ENCODE data around the gene FIS1. TPM values are rescaled to one million over a fixed set of nuclear protein-coding genes. Genes with fewer than 3 reads are reported as not detected.

FIS1 gene
- total RNA-seq, 1 donor from 2014 or later = 142 TPM

DNA sequence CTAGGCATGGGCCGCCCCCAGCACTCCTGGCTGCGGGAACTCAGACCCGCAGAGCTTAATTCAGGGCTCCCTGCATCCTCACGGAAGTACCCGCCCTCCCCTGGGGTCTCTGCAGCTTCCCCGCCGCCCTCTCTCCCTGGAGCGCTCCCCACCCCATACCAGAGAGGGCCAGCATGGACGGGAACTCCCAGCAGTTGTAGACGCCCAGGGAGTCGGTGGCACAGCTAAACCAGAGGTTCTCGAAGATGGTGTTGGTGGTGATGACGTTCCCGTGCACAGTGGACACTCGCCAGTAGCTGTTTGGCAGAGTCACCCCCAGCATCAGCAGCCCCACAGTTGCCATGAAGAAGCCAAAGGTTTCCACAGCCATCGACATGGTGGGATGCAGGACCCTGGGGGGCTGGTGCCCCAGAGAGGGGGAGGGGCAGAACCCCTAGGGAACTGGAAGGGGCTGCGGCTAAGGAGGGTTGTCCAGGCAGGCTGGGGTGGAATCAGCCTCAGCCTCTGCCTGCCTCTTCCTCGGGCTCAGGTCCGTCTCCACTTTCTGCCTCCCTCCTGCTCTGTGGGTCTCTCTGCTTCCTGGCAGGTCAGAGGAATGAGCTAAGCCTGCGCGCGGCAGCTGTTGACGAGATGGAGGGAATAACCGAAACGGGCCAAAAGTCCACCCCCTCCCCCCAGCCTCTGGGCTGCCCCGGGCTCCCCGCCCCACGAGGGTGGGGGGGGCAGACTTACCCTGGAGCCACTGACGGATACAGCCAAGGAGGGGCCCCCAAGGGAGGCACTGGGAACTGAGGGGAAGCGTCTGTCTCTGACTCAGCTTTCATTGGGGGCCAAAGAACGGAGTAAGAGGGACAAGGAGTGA lies 7.4 kb downstream of the FIS1 start, which contains the start of gene CLDN15:
Gene CLDN15, minus strand, starts transcription at position 597 of the 862 bp plus-strand sequence. Its CDS starts 221 bp downstream, at position 376.
- H3K4me3 Mint-ChIP-seq (ENCODE audit: unreplicated experiment) = no peak within 1 kb of the TSS
- peaks cover 11% of the 10 kb centered on the region for H3K36me3 Mint-ChIP-seq (ENCODE audit: unreplicated experiment)
- no peak within 1 kb of the TSS for H3K27ac Mint-ChIP-seq (ENCODE audit: unreplicated experiment)
- TF ChIP-seq, protein P1, sequence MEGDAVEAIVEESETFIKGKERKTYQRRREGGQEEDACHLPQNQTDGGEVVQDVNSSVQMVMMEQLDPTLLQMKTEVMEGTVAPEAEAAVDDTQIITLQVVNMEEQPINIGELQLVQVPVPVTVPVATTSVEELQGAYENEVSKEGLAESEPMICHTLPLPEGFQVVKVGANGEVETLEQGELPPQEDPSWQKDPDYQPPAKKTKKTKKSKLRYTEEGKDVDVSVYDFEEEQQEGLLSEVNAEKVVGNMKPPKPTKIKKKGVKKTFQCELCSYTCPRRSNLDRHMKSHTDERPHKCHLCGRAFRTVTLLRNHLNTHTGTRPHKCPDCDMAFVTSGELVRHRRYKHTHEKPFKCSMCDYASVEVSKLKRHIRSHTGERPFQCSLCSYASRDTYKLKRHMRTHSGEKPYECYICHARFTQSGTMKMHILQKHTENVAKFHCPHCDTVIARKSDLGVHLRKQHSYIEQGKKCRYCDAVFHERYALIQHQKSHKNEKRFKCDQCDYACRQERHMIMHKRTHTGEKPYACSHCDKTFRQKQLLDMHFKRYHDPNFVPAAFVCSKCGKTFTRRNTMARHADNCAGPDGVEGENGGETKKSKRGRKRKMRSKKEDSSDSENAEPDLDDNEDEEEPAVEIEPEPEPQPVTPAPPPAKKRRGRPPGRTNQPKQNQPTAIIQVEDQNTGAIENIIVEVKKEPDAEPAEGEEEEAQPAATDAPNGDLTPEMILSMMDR (IDR thresholded peaks at IDR 0.05) = no peak
- H3K4me1 Mint-ChIP-seq (ENCODE audit: unreplicated experiment) = peaks cover 3% of the 10 kb centered on the region
- no peaks in the 10 kb centered on the region for H3K27me3 Mint-ChIP-seq (ENCODE audit: unreplicated experiment)
- no peaks in the 10 kb centered on the region for H3K9me3 Mint-ChIP-seq (ENCODE audit: unreplicated experiment)
- DNase-seq (ENCODE audit: extremely low spot score, unreplicated experiment) = no peak

DNA sequence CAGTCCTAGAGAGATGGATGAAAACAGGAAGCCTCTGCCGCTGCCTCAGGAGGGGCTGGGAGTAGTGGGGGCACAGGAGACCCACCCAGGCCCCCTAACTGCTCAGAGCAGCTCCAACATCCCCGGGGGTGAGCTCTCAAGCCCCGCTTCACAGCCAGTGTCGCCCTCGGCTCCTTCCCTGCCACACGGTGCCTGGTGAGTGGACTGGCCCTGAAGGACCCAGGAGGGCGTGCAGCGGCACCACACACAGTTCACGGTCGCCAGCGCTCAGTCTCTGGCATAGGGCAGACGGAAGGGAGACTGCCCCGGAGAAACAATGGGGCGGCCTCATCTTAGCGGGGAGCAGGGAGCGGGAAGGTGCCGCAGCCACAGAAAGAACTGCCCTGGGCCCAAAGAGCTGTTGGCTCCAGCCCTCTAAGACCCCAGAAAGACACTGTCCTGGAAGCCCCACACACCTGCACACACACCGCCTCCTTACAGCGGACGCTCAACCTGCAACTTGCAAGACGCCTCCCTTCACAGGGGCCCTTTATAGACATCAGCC lies 8.5 kb downstream of the FIS1 start:
- Mint-ChIP-seq H3K27ac (ENCODE audit: unreplicated experiment) (no peak overlapping the region), H3K27me3 (ENCODE audit: unreplicated experiment) (no peaks in the 10 kb centered on the region), H3K4me3 (ENCODE audit: unreplicated experiment) (no peak overlapping the region), H3K36me3 (ENCODE audit: unreplicated experiment) (peaks cover 11% of the 10 kb centered on the region), H3K9me3 (ENCODE audit: unreplicated experiment) (no peaks in the 10 kb centered on the region), H3K4me1 (ENCODE audit: unreplicated experiment) (peaks cover 2% of the 10 kb centered on the region)
- TF ChIP-seq, protein P1 (IDR thresholded peaks at IDR 0.05) = no peak
- no peak for DNase-seq (ENCODE audit: extremely low spot score, unreplicated experiment)

DNA sequence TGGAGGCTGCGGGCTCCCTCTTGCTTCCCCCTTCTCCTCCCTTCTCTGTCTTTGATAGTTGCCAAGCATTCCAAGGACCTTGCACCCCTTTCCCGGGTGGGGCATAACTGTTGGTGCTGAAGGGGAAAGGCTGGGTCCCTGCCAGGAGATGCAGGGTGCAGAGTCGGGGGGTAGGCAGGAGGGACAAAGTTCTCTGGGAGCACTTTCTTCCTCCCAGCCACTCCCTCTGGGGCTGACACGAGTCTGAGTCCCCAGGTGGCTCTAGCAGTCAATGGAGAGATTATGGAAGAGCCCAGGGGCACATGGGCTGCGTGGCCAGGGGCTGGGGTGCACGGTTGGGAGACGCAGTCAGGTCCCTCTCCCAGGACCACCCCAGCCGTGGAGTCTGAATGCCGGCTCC lies 9.4 kb downstream of the FIS1 start:
- no peak overlapping the region for H3K4me3 Mint-ChIP-seq (ENCODE audit: unreplicated experiment)
- no peak overlapping the region for H3K27ac Mint-ChIP-seq (ENCODE audit: unreplicated experiment)
- TF ChIP-seq, protein P1 (IDR thresholded peaks at IDR 0.05) = no peak
- H3K4me1 Mint-ChIP-seq (ENCODE audit: unreplicated experiment) = peaks cover 2% of the 10 kb centered on the region
- no peaks in the 10 kb centered on the region for H3K9me3 Mint-ChIP-seq (ENCODE audit: unreplicated experiment)
- peaks cover 10% of the 10 kb centered on the region for H3K36me3 Mint-ChIP-seq (ENCODE audit: unreplicated experiment)
- DNase-seq (ENCODE audit: extremely low spot score, unreplicated experiment) = no peak
- no peaks in the 10 kb centered on the region for H3K27me3 Mint-ChIP-seq (ENCODE audit: unreplicated experiment)

DNA sequence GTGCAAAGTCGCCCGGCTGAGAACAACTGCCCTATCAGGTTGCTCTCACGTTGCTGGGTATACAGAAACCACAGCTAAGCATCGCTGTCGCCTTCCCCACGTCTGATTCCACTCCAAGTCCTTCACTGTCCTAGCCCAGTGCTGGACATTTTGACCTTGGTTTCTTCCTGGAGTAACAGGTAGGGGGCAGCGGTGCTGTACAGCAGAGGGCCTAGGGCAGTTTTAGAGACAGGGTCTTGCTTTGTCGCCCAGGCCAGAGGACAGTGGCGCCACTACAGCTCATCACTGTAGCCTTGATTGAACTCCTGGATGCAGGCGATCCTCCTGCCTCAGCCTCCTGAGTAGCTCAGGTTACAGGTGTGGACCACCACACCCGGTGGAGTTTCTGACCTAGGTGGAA lies 9.8 kb downstream of the FIS1 start:
- Mint-ChIP-seq H3K27me3 (ENCODE audit: unreplicated experiment) (no peaks in the 10 kb centered on the region), H3K4me1 (ENCODE audit: unreplicated experiment) (peaks cover 2% of the 10 kb centered on the region), H3K9me3 (ENCODE audit: unreplicated experiment) (no peaks in the 10 kb centered on the region), H3K27ac (ENCODE audit: unreplicated experiment) (no peak overlapping the region), H3K36me3 (ENCODE audit: unreplicated experiment) (peaks cover 7% of the 10 kb centered on the region), H3K4me3 (ENCODE audit: unreplicated experiment) (no peak overlapping the region)
- DNase-seq (ENCODE audit: extremely low spot score, unreplicated experiment) = no peak
- TF ChIP-seq, protein P1 (IDR thresholded peaks at IDR 0.05) = peak; percentile 38

DNA sequence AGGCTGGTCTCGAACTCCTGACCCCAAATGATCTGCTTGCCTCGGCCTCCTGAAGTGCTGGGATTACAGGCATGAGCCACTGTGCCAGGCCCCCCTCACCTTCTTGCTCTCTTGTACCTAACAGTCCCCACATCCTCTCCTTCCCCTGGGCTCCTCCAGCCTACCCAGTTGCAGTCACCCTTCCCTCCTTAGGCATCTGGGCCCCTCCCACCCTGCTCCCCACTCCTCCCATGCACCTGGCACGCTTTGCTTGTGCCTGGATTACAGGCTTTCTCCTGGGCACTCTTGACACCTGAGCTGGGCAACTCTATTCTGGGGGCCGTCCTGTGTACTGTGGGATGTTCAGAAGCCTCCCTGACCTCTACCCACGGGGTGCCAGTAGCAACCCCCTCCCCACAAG lies 10.2 kb downstream of the FIS1 start:
- TF ChIP-seq, protein P1 (IDR thresholded peaks at IDR 0.05) = no peak
- Mint-ChIP-seq H3K4me3 (ENCODE audit: unreplicated experiment) (no peak overlapping the region), H3K27me3 (ENCODE audit: unreplicated experiment) (no peaks in the 10 kb centered on the region), H3K36me3 (ENCODE audit: unreplicated experiment) (peaks cover 7% of the 10 kb centered on the region), H3K4me1 (ENCODE audit: unreplicated experiment) (peaks cover 2% of the 10 kb centered on the region), H3K27ac (ENCODE audit: unreplicated experiment) (no peak overlapping the region), H3K9me3 (ENCODE audit: unreplicated experiment) (no peaks in the 10 kb centered on the region)
- no peak for DNase-seq (ENCODE audit: extremely low spot score, unreplicated experiment)

All from osteocyte (in vitro differentiated cells).